ENCODE results near the gene ETFA. TPM values are rescaled to one million over a fixed set of nuclear protein-coding genes. Genes with fewer than 3 reads are reported as not detected.
"Not testable (repeated sequence)": the region's sequence is repeated elsewhere in the genome, so short reads cannot be mapped to it uniquely, and the experiment has no call there.

ETFA gene
- total RNA-seq, 1 experiment from 2014 or later = 223 TPM

DNA sequence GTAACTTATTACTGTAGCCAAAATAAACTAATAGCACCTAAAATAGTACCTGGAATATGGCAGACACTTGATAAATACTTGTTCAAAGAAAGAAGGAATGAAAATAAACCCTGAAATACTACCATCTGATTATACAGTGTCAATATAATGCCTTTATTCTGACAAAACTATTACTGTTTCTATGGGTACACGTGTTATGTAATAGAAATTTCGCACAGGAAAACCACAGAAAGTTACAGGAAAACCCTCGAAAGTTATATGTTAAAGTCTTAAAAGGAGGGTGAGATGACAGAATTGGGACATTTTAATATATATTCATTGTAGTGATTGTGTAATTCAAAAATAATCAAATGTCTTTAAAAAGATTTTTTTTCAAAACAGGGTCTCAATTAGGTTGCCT lies 28.8 kb downstream of the ETFA start:
- no peak for DNase-seq (ENCODE audit: low spot score)

- DNase-seq (ENCODE audit: low spot score) = no peak
Observed at GRCh38 chr15:76278651-76279050, 32.6 kb downstream of the ETFA start.

DNA sequence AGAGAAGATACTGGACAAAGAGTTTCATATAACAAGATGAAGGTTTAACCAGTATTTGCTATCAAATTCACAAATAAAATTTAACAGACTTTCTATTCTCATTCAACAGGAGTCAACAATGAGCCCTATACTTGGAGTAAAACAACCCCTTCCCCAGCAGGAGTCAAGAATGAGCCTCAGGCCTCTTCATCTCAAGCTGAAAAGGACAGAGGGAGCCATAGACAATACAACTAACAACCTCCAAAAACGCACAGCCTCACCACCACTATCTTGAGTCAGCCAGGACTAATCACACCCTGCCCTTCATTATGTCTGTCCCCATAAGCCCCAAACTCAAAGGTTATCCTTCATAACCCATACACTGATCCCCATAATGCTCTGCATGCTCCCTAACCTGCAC lies 36.4 kb downstream of the ETFA start:
- no peak for DNase-seq (ENCODE audit: low spot score)

DNA sequence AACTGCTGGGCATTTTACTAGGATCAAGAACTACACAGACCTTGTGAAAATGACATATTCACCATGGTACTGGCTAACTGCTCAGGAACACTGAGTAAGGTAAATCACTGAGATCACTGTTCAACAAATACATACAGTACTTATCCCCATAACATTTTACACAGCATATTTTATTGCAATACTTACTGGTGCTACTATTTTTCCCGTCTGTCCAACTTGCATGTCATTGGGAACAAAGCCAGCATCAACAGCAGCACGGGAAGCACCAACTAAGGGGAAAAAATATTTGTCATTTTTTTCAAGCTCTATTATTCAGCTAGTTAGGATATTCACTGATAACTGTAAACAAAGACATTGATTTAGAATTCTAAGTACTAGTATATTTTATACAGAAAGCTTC lies 37.0 kb downstream of the ETFA start:
- no peak for DNase-seq (ENCODE audit: low spot score)

GRCh38 chr15:76270876-76271275 lies 40.4 kb downstream of the ETFA start:
- no peak for DNase-seq (ENCODE audit: low spot score)

DNA sequence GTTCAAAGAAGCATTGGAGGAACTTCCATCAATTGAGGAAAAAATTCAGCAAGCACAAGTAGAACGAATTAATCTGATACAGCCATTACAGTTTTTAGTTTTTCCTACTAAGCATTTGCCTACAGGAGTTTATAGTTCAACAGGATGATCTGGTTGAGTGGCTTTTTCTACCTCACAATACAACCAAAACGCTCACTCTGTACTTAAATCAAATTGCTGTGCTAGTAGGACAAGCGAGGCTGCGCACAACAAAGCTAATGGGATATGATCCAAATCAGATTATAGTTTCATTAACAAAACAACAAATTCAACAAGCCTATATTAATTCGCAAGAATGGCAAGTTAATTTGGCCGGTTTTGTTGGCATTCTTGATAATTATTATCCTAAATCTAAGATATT lies 44.2 kb downstream of the ETFA start:
- no peak for DNase-seq (ENCODE audit: low spot score)

GRCh38 chr15:76265769-76266168 lies 45.5 kb downstream of the ETFA start:
- DNase-seq (ENCODE audit: low spot score) = not testable (repeated sequence)

GRCh38 chr15:76260246-76260938 lies 50.9 kb downstream of the ETFA start:
- DNase-seq (ENCODE audit: low spot score) = no peak

DNA sequence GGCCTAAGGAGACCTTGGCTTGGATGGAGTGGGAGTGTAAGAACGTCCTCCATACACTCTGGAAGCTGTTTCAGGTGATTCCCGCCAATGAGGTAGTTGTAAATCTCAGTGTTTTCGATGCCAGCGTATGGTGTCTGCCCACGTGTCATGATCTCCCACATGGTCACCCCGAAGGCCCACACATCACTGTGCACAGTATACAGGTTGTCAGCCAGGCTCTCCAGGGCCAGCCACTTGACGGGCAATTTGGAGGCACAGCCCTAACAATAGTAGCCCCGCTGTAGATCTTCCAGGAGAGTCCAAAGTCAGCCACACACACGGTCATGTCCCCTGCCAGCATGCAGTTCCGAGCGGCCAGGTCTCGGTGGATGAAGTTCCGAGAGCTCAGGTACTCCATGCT lies 51.9 kb downstream of the ETFA start:
- no peak for DNase-seq (ENCODE audit: low spot score)

- no peak for DNase-seq (ENCODE audit: low spot score)
Observed at GRCh38 chr15:76258460-76258859, 52.8 kb downstream of the ETFA start.

GRCh38 chr15:76253691-76254473 lies 57.4 kb downstream of the ETFA start:
- DNase-seq (ENCODE audit: low spot score) = no peak

- DNase-seq (ENCODE audit: low spot score) = no peak
Observed at GRCh38 chr15:76252249-76252648, 59.0 kb downstream of the ETFA start.

- no peak for DNase-seq (ENCODE audit: low spot score)
Observed at GRCh38 chr15:76251717-76252116, 59.6 kb downstream of the ETFA start.

- no peak for DNase-seq (ENCODE audit: low spot score)
Observed at GRCh38 chr15:76245072-76245610, 66.1 kb downstream of the ETFA start.

DNA sequence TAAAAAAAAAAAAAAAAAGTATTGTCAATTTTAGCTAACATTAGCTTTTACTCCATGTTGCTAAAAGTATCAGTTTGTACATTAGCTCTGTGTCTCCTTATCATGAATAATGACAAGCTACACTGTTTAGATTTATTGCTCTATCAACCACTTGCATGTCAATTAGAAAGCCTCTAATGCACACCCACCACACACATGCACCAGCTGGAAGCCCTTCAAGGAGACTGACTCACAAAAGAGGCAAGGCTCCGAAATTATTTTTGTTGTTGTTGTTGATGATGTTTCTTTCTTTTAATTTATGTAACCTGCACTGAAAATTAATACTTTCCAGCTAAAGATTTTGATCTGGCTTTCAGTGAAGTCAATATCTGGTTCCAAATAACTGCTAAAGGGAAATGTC lies 71.5 kb downstream of the ETFA start:
- DNase-seq (ENCODE audit: low spot score) = no peak

- DNase-seq (ENCODE audit: low spot score) = no peak
Observed at GRCh38 chr15:76236350-76236749, 74.9 kb downstream of the ETFA start.

DNA sequence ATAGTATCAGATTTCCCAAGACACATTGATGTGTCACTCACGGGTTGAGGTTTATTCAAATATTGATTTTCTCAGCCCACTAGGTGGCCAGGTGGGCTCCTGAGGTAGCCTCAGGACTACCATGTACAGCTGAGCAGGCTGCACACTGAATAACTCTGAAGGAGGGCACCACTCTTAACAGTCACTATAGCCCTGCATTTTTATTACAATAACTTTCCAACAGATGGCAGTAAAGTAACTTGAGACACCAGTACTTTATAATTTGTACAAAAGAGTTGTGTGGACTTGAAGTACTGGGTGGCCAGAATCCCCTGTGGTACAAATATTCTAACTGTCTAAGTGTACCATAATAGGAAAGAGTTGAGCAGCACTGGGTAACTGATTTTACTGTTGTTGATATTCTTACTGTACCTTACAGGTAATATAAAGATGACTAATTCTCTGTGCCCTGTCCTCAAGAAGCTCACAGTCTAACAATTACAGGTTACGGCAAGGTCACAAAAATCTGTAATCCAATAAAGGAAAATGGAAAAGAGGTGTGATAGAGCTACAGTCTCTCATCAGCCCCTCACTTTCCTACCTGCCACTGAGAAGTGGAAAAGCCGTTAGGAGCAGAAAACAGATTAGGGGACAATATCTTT lies 76.0 kb downstream of the ETFA start:
- DNase-seq (ENCODE audit: low spot score) = peak; percentile 51

GRCh38 chr15:76234337-76234889 lies 76.9 kb downstream of the ETFA start:
- no peak for DNase-seq (ENCODE audit: low spot score)

GRCh38 chr15:76233921-76234320 lies 77.3 kb downstream of the ETFA start:
- DNase-seq (ENCODE audit: low spot score) = no peak

- DNase-seq (ENCODE audit: low spot score) = no peak
Observed at GRCh38 chr15:76229266-76229665, 82.0 kb downstream of the ETFA start.

DNA sequence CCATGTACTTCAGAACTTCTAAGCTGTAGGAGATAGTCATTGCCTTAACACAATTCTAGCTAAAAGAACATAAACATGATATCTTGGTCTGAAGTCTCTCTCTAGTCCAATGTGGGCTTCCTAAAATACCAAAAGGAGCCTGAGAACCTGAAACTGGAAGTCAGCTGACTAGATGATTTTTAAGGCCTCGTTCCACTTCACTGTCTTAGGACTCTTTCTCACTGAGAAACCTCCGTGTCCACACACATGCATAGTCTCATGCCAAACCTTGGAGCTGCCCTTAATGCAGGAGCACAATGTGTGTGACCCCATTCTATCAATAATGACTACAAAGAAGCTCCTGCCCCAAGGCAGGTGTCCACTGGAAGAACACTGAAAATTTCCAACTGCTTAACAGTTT lies 87.7 kb downstream of the ETFA start:
- no peak for DNase-seq (ENCODE audit: low spot score)

GRCh38 chr15:76222159-76222558 lies 89.1 kb downstream of the ETFA start:
- no peak for DNase-seq (ENCODE audit: low spot score)

All from A172 (cell line).